HG03378 (cell line): ENCODE results near the gene DYRK1A.

ENCODE experiments used
- ATAC-seq: cut with Tn5 transposase; IDR thresholded peaks from one replicate; pipeline ENCODE4 v1.9.1; 2021; ENCODE audit warnings: mild to moderate bottlenecking, moderate library complexity; ENCODE audit not compliant: unreplicated experiment

The DYRK1A gene

DNA sequence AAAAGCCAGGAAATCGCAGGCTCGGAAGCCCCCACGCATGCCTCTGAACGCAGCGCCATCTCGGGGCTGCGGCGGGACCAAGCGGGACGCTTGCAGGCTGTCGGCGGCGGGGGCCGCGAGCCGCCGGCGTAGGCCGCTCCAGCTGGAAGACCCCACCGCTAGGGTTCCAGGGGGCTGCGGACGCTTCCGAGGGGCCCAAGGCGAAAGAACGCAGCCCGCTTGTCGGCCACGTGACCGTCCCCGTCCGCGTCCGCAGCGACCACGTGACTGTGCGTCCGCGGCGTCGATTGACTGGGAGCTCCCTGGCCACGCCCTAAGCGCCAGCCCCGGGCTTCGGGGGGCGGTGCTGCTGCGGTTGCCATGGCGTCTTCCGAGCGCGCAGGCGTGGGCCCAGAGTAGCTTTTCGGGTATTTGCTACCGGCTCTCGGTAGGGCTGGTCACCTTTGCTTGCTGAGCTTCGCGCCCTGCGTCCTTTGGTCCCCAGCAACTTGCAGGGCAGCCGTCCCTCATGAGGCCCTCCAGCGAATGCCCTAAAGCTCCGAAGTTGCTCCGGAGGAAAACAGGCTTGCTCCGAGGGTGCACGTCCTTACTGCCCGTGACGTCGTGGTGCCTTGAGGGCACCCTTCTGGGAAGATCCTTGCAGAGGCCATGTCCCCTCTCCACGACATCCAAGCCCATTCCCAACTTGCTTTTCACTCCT lies 197.2 kb downstream of the DYRK1A start:
- peak; percentile 65 for ATAC-seq

DNA sequence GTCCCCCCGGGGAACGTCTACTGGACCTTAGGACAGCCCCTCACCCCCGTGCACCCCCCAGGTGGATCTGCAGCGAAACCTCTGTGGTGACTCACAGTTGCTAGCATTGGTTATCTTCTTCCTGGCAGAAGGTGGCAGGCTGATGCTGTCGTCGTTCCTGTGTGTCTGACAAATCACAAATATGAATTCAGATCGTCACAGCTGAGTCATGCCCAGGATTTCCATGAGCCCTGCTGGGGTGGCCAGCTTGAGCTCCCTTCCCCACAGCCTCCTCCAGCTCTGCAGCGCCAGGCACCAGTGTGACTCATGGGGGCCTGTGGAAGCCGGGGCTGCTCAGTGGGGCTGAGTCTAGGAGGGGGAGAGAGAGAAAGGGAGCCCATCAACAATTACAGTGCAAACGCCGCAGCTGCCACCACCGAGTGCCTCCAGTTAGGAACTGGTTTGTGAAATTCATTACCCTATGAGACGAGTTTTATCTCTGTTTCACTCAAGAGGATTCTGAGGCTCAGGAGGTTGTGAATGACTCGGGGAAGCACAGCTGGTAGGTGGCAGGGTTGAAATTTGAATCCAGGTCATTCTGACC lies 197.9 kb downstream of the DYRK1A start:
- ATAC-seq = peak; percentile 56

DNA sequence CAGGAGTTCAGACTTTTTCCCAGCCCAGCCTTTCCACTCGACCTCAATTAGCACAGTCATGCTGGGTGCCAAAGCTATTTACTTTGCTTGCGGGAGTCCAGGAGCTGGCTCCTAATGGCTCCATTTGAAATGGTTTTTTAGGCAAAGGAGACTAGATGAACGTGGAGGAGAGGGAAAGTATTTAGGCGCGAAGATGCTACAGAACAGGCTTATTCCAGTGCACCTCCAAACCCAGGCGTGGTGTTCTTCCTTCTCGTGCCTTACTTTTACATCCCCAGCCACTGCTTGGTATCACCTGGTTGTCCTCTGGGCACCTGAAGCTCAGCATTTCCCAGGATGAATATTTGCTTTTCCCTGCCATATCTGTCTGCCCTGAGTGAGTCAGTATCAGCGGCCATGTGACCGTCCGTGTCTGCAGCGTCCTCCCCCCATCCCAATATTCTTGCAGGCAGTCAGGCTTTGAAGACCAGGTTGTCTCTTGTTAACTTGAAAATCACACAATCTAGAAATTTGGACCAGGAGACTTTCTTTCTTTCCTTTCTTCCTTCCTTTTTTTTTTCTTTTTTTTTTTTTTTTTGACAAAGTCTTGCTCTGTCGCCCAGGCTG lies 198.5 kb downstream of the DYRK1A start:
- no peak for ATAC-seq

DNA sequence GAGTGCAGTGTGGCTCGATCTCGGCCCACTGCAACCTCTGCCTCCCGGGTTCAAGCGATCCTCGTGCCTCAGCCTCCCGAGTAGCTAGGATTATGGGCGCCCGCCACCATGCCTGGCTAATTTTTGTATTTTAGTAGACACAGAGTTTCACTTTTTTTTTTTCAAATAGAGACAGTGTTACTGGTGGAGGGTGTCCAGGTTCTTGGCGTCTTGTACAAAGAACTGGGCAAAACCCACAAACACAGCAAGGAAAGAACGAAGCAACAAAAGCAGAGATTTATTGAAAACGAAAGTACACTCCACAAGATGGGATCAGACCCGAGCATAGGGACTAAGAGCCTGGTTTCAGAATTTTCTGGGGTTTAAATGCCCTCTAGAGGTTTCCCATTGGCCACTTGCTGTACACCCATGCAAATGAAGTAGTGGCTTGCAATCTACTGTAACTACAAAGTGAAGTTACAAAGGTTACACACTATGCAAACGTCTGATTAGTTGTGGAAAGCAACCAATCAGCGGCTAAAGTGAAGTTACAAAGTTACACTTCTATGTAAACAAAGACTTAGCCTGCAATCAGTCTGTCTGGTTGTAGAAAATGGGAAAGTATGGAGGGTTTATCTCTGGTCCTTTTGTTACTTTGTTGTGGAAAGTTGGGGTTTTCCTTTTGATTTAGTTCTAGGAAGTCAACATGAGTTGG lies 199.1 kb downstream of the DYRK1A start:
- ATAC-seq = no peak

DNA sequence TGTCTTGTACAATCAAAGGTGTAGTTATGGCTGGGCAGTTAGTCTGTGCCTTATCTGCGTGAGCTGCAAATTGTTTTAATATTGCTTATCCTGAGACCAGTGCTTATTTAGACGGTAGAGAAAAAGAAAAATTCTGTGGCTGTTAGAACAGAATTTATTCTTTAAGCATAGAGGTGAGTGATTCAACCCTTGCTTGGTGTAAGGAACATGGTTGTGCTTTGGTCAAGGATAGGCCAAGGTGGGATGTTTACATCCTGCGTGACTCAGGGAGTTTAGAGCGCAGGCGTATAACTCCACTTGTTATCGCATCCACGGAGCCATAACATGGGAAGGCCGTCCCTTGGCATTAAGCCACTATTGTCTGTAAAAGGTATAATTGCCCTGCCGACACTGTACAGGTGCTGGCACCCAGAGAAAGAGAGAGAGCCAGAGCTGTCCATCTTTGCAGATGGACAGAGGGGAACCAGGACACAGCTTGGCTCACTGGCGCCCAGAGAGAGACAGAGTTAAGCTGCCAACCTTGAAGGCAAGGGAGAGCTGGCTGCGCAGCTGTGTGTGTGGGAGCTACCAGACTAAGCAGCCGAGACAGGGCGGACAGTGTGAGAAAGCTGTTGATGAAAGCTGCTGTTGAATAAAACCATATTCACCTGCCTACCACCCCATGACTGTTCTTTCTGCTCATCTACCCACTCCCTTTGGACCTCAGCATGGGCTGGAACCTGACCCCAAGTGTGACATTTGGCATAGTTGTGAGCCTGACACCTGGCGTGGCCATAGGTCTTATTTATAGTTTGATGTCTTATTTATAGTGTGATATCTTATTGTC lies 200.4 kb downstream of the DYRK1A start:
- ATAC-seq = no peak

DNA sequence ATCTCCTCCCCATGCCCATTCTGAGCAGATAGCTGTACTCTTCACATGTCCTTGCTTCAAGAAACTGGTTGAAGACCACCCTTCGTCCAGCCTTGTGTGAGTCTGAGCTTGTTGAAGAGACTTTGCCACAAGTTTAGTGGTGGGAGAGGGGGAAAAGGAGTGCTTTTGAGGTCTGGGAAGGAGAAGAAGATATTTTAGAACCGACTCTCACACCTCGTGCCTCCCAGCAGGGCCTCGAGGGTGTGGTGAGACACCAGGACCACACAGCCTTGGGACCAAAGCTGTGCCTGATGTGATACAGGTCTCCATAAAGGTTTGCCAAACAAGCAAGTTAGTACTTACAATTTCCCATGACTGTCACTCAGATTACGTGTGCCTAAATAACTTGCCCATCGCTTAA lies 201.8 kb downstream of the DYRK1A start:
- no peak for ATAC-seq

DNA sequence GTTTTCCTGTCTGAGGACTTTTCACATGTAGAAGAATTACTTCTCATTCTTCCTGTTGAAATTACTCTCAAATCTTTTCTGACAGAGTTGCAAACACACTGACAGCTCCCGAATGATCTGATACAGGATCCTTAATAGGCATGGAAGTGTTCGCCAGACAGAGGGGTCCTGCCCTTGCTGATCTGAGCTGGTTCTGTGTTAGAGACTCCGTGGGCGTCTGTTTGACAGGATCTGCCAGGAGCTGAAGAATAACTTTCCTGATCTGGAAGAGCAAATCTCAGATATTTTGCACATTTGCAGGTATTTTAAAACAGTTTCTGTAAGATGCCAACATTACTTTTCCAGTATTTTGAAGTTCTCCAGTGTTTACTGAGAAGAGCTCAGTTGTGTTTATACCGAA lies 202.3 kb downstream of the DYRK1A start:
- no peak for ATAC-seq

DNA sequence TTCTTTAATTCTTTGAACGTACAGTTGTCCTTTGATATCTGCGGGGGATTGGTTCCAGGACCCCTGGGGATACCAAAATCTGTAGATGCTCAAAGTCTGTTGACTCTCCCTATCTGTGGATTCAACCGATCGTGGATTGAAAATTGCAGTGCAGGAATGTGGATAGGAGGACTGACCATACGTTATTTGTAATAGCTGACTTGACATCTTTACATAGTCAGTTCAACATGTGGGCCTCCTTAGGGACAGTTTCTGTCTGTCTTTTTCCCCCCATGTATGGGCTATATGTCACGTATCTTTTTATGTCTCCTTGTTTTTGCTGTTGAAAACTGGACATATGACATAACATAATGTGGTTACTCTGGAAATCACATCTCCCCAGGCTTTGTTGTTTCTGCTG lies 204.9 kb downstream of the DYRK1A start:
- no peak for ATAC-seq

DNA sequence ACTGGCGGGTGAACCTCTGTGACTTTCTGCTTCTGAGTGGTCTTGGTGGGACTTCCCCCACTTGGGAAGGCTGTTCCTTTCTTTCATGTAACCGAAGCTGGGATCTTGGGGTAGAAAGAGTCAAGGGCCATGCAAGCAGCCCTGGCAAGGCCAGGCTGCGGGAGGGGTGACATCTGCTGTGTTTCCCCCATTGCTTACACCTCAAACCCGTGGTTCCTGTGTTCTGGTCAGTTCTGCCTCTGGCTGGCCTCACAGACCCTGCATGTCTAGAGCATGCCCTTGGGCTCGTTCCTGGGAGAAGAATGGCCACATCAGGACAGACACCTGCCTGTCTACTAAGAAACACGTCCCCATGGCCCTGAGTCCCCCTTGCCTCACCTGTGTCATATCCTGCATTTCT lies 207.7 kb downstream of the DYRK1A start:
- ATAC-seq = no peak

DNA sequence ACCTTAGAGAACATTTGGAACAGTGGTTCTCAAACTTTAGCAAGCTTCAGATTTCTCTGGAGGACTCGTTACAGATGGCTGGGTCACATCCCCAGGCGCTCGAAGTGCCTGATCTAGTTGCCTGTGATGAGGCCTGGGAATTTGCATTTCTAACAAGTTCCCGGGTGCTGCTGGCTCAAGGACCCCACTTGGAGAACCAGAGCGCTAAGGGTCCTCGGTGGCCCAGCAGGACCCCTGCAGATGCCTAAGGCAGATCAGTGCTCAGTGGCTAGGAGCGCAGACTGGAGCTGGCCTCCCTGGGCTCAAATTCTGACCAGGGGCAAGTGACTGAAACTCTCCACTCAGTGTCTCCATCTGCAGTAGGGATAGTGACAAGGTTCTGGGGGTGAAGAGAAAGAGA lies 208.2 kb downstream of the DYRK1A start:
- ATAC-seq = no peak

DNA sequence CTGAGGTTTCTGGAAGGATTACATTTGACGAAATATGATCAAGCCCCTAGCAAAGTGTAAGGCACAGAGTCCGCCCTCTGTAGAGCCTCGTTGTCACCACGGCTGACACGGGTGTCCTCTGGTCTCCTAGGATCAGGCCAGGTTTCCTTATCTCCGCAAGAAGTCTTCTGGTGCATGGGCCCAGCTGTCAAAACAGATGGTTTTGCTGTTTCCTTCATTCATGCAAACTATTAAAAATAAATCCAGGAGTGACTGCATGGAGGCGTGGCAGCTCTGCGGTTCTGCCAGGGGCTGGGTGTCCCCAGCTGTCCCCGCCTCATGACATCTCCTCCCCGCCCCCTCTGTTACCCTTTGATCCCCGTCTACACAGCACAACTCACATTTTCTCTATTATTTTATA lies 209.0 kb downstream of the DYRK1A start:
- ATAC-seq = no peak
